HG02610 (cell line): ENCODE results near the gene RAET1G.
A peak's percentile ranks its signal among the peaks of the same experiment; 100 is the strongest.
"Not testable (repeated sequence)": the region's sequence is repeated elsewhere in the genome, so short reads cannot be mapped to it uniquely, and the experiment has no call there.

ENCODE experiments used
- ATAC-seq: cut with Tn5 transposase; IDR thresholded peaks from one replicate; pipeline ENCODE4 v1.9.1; 2021; ENCODE audit warnings: mild to moderate bottlenecking, moderate library complexity; ENCODE audit not compliant: unreplicated experiment

RAET1G gene

GRCh38 chr6:149954328-149954983, 31.5 kb upstream of the RAET1G start:
- ATAC-seq = not testable (repeated sequence)

DNA sequence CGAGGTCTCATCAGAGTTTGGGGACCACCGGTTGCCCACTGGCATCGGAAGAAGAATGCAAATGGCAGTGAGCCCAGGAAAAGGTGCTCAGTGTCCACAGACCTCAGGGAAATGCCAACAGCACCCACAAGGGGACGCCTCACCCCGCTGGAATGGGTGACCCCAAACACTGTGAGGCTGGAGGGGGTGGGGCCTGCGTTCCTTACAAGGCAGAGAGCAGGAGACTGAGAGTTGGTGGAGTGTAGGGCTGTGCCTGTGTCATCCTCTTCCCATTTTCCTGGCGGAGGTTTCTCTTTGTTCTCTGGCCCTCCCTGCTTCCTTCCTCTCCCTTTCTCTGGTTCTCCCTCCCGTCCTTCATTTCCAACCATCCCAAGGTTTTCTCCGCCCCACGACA, 31.0 kb upstream of the RAET1G start:
- not testable (repeated sequence) for ATAC-seq

DNA sequence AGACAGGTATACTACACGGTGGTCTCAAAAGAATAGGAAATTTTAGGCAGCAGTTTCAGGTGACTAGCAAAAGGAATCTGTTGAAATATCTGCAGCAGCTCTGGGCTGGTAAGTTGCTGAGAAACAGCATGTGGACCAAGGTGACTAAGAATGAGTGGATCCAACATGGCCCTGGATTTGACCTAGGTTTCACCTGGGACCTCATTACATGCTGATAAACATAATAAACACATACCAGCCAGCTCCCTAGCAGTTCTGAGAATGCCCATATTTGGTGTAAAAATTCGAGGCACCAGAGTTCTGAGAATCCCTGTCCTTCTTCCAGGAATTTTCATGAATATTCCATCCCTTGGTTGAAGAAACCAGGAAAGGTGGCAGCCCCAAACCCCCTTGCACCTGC, 30.5 kb upstream of the RAET1G start:
- not testable (repeated sequence) for ATAC-seq

DNA sequence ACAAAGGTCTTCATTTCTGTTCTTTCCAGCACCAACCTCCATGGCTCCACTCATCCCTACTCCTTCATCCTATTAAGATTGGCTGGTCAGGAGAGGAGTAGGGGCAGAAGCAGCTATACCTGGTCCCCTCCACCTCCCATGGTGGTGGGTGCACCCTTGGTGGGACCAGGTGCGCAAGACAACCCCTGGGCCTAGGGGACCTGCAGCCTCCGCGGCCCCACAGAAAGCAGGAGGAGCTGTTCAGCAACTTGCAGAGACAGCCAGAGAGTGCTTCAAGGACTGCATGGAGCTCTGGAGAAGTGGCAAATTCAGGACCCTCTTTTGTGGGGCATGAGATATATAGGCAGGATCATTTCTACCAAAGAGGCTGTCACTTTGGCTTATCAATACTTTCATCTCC, 28.7 kb upstream of the RAET1G start:
- ATAC-seq = no peak

DNA sequence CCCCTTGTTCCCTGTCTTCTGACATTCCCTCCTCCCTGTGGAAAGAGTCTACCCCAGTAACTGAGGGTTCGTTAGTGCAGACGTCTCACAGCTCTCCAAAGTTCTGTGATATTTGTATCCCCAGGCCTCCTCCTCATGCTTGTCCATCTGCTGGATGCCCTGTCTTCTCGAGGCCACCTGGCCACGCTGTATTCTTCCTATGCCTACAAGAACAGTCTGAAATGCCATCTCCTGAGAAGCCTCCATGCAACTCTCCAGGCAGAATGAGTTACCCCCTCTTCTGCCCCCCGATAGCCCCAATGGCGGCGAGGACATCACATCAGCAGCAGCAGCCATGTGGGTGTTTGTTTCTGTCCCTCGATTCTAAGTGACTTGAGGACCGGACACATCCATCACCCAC, 28.2 kb upstream of the RAET1G start:
- ATAC-seq = no peak

- ATAC-seq = no peak
Observed at GRCh38 chr6:149950423-149950822, 27.5 kb upstream of the RAET1G start.

DNA sequence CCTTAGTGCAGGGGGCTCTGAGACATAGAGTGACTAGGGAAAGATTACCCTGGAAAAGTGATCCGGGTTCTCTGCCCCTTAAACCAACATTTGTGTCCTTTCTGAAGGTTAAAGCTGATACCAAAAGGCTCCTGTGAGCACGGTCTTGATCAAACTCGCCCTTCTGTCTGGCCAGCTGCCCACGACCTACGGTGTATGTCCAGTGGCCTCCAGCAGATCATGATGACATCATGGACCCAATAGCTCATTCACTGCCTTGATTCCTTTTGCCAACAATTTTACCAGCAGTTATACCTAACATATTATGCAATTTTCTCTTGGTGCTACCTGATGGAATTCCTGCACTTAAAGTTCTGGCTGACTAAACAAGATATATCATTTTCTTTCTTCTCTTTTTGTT, 25.7 kb upstream of the RAET1G start:
- no peak for ATAC-seq

GRCh38 chr6:149948011-149948410, 25.1 kb upstream of the RAET1G start:
- no peak for ATAC-seq

GRCh38 chr6:149947533-149947932, 24.6 kb upstream of the RAET1G start:
- ATAC-seq = not testable (repeated sequence)

GRCh38 chr6:149946631-149947030, 23.7 kb upstream of the RAET1G start:
- not testable (repeated sequence) for ATAC-seq

- ATAC-seq = not testable (repeated sequence)
Observed at GRCh38 chr6:149945276-149945675, 22.4 kb upstream of the RAET1G start.

DNA sequence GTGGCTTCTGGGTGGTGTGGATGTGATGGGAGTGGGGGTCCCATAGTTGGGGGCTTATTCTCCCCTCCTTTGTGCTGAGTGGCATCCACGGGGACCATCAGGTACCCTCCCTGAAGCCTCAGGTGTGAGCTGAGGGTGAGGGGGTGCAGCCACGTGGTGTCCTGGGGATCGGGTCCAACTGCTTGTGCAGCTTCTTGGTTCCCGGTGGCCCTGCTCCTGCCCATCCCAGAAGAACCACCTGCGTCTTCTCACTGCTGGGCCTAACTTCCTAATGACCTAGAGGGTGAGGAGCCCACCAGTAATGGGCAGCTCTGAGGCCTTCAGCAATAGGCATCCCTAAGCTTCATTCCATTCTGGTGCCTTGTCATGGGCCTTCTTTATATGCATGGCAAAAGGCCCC, 20.4 kb upstream of the RAET1G start:
- ATAC-seq = not testable (repeated sequence)

DNA sequence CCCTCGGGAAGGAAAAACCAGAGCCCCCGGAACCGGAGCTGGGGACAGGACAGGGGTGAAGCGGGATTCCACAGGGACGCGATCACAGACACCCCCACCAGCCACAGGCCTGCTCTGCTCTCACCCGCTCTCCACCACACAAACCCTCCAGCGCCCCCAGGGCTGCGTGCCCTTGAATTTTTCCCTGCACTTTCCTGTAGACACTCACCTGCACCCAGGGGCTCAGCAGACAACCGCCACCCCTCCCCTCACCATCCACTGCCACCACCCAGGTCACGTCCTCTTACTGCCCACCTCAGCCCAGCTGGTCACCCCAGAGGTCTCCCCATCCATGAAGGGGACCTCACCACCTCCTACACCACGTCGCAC, 19.5 kb upstream of the RAET1G start:
- ATAC-seq = no peak

DNA sequence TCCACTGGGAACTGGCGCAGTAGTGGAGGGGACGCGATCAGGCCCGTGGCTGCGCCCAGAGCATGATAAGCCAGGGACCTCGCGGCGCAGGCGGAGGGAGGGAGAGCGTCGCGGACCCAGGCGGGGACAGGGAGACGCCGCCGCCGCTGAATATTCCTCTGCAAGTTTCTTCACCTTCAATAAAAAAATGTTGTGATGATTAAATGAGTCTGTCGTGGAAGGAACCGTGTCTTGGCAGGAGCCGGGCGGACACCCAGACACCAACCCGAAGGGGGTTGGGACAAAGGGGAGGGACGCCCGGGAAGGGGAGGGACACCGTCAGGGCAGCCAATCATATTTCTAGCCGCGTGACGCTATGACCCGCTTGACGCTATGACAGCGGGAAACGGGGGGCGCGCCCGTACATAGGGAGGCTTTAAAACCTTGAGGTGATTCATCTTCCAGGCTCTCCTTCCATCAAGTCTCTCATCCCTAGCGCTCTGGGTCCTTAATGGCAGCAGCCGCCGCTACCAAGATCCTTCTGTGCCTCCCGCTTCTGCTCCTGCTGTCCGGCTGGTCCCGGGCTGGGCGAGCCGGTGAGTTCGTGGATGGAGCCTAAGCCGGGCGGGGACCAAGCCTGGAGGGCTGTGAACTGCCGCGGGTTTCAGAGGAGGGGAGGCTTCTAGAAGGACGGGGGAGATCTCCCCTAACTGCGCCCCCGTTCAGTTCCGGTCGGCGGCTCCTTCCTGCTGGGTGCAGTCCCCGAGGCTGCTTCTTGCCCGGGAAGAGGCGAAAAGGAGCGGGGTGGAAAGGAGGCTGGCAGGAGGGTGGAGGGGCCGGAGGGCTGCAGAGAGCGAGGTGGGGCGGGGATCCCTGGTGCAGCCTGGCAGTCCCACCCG, 18.9 kb upstream of the RAET1G start, which contains the start of gene ULBP2:
Gene ULBP2, plus strand, starts transcription at position 432 of the 878 bp plus-strand sequence. Its CDS starts 59 bp downstream, at position 491.
- peak; percentile 40 for ATAC-seq

- ATAC-seq = no peak
Observed at GRCh38 chr6:149940672-149940982, 17.7 kb upstream of the RAET1G start.

DNA sequence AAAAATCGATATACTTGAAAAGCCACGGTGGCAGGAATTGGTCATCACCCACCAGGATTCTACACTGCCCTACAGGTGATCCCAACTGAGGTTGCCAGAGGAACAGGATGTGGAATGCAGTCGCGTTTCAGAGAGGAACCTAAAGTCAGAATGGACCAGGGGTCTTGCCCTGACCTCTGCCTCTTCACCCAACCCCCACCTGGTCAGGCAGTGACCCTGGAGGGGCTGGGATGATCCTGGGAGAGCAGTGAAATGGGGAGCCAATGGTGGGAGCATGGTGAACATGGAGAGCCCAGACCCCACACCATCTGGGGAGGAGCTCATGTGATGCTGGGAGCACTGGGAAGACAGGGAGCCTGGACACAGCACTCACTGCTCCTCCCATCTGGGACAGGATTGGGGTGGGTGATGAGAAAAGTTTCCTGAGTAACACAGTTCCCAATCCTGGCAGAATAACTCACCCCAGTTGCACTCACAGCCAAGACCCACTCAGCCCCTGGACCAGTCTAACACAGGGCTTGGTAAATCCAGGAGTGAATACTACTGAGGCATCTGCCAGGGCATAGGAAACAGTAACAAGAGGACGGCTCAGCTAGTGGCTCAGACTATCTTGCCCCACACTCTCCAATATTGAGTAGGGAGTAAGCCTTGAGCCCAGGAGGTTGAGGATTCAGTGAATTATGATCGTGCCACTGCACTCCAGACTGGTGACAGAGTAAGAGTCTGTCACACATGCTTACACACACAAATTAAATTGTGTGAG, 17.2 kb upstream of the RAET1G start:
- no peak for ATAC-seq

DNA sequence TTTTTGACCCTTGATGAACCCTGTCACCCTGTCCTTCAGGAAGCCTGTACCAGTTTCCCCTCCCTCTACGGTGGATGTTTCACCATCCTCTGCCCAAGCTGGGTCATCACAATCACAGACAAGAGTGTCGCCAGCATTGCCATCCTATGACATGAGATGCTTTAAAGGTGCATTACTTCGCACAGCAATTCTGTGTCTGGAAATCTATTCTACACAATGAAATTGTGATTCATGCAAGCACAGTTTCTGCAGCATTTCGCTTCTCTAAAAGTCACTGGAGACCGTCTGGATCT, 16.4 kb upstream of the RAET1G start:
- no peak for ATAC-seq

GRCh38 chr6:149938571-149939355, 15.8 kb upstream of the RAET1G start:
- peak; percentile 77 for ATAC-seq

GRCh38 chr6:149938013-149938570, 15.2 kb upstream of the RAET1G start:
- not testable (repeated sequence) for ATAC-seq

GRCh38 chr6:149936743-149937142, 13.8 kb upstream of the RAET1G start:
- no peak for ATAC-seq

GRCh38 chr6:149935668-149936067, 12.7 kb upstream of the RAET1G start:
- ATAC-seq = no peak
